Measurements from ENCODE around the gene EIF4A2. TPM values are rescaled to one million over a fixed set of nuclear protein-coding genes. Genes with fewer than 3 reads are reported as not detected.
"Not testable (repeated sequence)": the region's sequence is repeated elsewhere in the genome, so short reads cannot be mapped to it uniquely, and the experiment has no call there.

The EIF4A2 gene
- total RNA-seq, 1 donor from 2014 or later = 364 TPM

DNA sequence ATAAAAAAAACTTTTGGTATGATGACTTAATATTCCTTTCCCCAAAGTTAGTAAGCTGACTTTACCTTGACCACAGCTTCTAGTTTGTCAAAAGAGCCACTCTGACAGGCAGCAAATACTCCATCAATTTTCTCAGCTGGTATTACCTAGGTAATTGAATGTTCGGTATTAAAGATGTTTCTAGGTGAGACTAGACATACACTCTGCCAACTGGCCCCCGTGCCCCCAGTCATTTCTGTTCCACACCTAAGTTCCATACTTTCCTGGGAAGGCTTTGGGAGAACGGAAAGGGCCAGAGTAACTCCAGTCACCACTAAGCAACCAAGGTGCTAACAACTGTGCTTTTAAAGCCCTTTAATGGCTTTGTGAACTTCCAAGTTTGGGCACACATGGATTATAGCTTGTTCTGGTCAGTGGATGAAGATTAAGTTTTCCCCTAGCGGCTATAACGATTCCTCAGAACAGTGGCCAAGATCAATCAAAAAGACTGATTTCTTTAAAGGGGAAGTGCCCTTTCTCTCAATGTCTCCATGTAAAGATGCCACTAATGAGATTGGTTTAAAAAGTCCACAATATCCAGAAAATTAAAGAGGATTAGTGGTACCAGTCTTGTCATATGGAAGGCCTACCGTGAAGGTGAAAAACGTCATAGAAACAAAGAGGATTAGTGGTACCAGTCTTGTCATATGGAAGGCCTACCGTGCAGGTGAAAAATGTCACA, 7.0 kb downstream of the EIF4A2 start:
- Mint-ChIP-seq H3K36me3 (ENCODE audit: low read depth) (peaks cover 41% of the 10 kb centered on the region), H3K27me3 (ENCODE audit: low read depth) (peaks cover under 1% of the 10 kb centered on the region), H3K4me1 (peaks cover 35% of the 10 kb centered on the region), H3K27ac (ENCODE audit: unreplicated experiment) (no peak overlapping the region), H3K4me3 (peak overlapping the region; percentile 99), H3K9me3 (no peaks in the 10 kb centered on the region)
- TF ChIP-seq, protein P1, sequence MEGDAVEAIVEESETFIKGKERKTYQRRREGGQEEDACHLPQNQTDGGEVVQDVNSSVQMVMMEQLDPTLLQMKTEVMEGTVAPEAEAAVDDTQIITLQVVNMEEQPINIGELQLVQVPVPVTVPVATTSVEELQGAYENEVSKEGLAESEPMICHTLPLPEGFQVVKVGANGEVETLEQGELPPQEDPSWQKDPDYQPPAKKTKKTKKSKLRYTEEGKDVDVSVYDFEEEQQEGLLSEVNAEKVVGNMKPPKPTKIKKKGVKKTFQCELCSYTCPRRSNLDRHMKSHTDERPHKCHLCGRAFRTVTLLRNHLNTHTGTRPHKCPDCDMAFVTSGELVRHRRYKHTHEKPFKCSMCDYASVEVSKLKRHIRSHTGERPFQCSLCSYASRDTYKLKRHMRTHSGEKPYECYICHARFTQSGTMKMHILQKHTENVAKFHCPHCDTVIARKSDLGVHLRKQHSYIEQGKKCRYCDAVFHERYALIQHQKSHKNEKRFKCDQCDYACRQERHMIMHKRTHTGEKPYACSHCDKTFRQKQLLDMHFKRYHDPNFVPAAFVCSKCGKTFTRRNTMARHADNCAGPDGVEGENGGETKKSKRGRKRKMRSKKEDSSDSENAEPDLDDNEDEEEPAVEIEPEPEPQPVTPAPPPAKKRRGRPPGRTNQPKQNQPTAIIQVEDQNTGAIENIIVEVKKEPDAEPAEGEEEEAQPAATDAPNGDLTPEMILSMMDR (conservative IDR thresholded peaks at IDR 0.05) = no peak
- no peak for DNase-seq (ENCODE audit: low read depth, low spot score)

DNA sequence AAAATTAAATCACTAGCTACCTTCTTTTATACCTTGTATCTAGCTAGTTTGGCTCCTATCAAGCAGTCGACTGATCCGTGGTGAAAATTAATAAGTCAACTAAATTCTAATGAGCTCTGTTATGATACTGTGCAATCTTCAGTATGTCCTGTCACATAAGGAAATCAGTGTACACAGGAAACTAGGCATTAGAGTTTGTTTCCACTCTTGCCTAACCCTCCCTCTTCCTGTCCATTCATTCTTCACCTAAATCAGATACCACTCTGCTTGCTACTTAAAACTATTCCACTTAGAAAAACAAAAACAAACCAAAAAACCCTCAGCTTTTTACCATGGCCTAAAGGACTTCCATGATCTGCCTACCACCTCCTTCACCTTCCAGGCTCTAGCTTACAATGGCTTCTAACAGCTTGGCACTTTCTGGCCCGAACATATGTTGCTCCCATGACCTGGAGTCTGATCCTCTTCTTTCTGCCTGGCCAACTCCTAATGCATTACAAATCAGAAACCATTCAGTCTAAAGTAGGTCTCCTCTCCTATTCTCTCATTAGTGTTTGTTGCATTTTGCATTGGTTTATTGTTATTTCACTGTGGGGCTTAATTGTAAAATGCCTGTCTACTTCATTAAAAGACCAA, 15.0 kb downstream of the EIF4A2 start:
- H3K27me3 Mint-ChIP-seq (ENCODE audit: low read depth) = no peaks in the 10 kb centered on the region
- no peaks in the 10 kb centered on the region for H3K9me3 Mint-ChIP-seq
- DNase-seq (ENCODE audit: low read depth, low spot score) = no peak
- H3K36me3 Mint-ChIP-seq (ENCODE audit: low read depth) = peaks cover 15% of the 10 kb centered on the region
- peaks cover 4% of the 10 kb centered on the region for H3K4me1 Mint-ChIP-seq
- TF ChIP-seq, protein P1 (conservative IDR thresholded peaks at IDR 0.05) = no peak
- no peak overlapping the region for H3K4me3 Mint-ChIP-seq
- H3K27ac Mint-ChIP-seq (ENCODE audit: unreplicated experiment) = no peak overlapping the region

DNA sequence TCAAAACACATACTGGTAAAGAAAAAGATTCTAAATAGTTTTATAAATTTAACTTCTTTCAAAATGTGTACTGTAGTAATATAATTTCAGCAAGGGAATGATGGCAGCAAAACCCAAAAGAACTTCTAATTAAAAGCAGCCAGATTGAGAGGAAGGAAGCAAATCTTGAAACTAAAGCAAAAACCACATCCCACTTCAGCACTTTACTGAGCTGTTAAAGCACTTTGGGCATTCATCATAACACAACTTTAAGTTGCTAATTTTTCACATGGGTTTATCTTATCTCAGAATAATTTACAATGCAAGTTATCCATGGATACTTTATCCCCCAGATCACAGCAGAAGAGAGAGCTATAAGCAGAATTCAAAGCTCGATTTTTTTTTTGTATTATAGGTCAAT, 16.9 kb downstream of the EIF4A2 start:
- Mint-ChIP-seq H3K27me3 (ENCODE audit: low read depth) (no peaks in the 10 kb centered on the region), H3K27ac (ENCODE audit: unreplicated experiment) (no peak overlapping the region), H3K4me3 (no peak overlapping the region), H3K9me3 (no peaks in the 10 kb centered on the region), H3K4me1 (peaks cover 10% of the 10 kb centered on the region), H3K36me3 (ENCODE audit: low read depth) (peaks cover 16% of the 10 kb centered on the region)
- DNase-seq (ENCODE audit: low read depth, low spot score) = no peak
- TF ChIP-seq, protein P1 (conservative IDR thresholded peaks at IDR 0.05) = no peak

DNA sequence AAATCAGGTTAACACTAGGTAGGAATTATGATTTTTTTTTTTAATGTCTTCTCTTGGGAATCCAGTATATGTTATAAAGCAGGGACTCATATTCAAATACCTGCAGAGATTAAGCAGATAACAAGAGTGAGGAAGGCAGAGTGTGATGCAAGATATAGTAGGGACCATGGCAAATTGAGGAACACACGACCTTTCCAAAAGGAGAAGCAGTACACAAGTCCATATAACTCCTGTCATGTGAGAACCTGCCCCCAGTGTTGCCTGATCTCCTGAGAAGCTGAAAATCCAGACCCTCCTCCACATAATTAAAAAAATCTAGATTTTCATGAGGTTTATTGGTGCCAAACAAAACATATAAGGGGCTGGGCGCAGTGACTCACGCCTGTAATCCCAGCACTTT, 19.3 kb downstream of the EIF4A2 start:
- Mint-ChIP-seq H3K4me1 (peaks cover 22% of the 10 kb centered on the region), H3K27ac (ENCODE audit: unreplicated experiment) (no peak overlapping the region), H3K4me3 (peak overlapping the region; percentile 61), H3K36me3 (ENCODE audit: low read depth) (peaks cover 13% of the 10 kb centered on the region), H3K9me3 (no peaks in the 10 kb centered on the region), H3K27me3 (ENCODE audit: low read depth) (no peaks in the 10 kb centered on the region)
- DNase-seq (ENCODE audit: low read depth, low spot score) = no peak
- TF ChIP-seq, protein P1 (conservative IDR thresholded peaks at IDR 0.05) = no peak

DNA sequence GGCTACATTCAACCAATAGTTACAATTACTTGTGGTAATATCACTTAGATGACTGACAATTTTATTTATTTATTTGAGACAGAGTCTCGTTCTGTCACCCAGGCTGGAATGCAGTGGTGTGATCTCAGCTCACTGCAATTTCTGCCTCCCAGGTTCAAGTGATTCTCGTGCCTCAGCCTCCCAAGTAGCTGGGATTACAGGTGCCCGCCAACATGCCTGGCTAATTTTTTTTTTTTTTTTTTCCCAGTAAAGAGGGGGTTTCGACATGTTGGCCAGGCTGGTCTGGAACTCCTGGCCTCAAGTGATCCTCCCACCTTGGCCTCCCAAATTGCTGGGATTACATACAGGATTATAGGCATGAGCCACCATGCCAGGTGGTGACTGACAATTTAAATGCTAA, 20.1 kb downstream of the EIF4A2 start:
- peak overlapping the region; percentile 61 for H3K4me3 Mint-ChIP-seq
- H3K9me3 Mint-ChIP-seq; H3K27me3 Mint-ChIP-seq (ENCODE audit: low read depth); DNase-seq (ENCODE audit: low read depth, low spot score); H3K27ac Mint-ChIP-seq (ENCODE audit: unreplicated experiment): not testable (repeated sequence)
- H3K36me3 Mint-ChIP-seq (ENCODE audit: low read depth) = peaks cover 12% of the 10 kb centered on the region
- peaks cover 22% of the 10 kb centered on the region for H3K4me1 Mint-ChIP-seq
